MM.1S (cell line): Measurements from ENCODE around the gene ZNF385D.
"Not testable (repeated sequence)": the region's sequence is repeated elsewhere in the genome, so short reads cannot be mapped to it uniquely, and the experiment has no call there.

Experiments
- DNase-seq: peaks from one replicate; pipeline ENCODE4 v3.0.0-alpha.2; 2015
- H2AFZ ChIP-seq: fragments of 300-600 bp; sonication (generic); 2 replicates; pipeline ENCODE4 v1.6.0; 2016; ENCODE audit warnings: antibody characterized with exemption, low read length
- H3F3A ChIP-seq: fragments of 300-600 bp; sonication (generic); 2 replicates; pipeline ENCODE4 v1.6.1; 2016; ENCODE audit warnings: mild to moderate bottlenecking, antibody characterized with exemption, low read length, moderate library complexity, mixed read lengths; ENCODE audit not compliant: insufficient read depth
- H3K27ac ChIP-seq: fragments of 300-600 bp; sonication (generic); 2 replicates; pipeline ENCODE4 v1.5.1; 2016; ENCODE audit warnings: mild to moderate bottlenecking, low read length
- H3K27me3 ChIP-seq: fragments of 300-600 bp; sonication (generic); replicated peaks from 2 replicates; pipeline ENCODE4 v1.6.0; 2016; ENCODE audit warnings: low read length; ENCODE audit not compliant: insufficient read depth
- H3K36me3 ChIP-seq: fragments of 300-600 bp; sonication (generic); replicated peaks from 2 replicates; pipeline ENCODE4 v1.6.1; 2016; ENCODE audit warnings: mild to moderate bottlenecking, low read length, mixed read lengths; ENCODE audit not compliant: insufficient read depth
- H3K4me1 ChIP-seq: fragments of 300-600 bp; sonication (generic); 2 replicates; pipeline ENCODE4 v1.6.1; 2016; ENCODE audit warnings: low read length, mixed read lengths
- H3K4me2 ChIP-seq: fragments of 300-600 bp; sonication (generic); 2 replicates; pipeline ENCODE4 v1.6.0; 2016; ENCODE audit warnings: low read depth, low read length
- H3K4me3 ChIP-seq: fragments of 300-600 bp; sonication (generic); 2 replicates; pipeline ENCODE4 v1.5.1; 2016; ENCODE audit warnings: low read length, mixed read lengths
- H3K79me2 ChIP-seq: fragments of 300-600 bp; sonication (generic); 2 replicates; pipeline ENCODE4 v1.6.1; 2016; ENCODE audit warnings: mixed run types, low read length, mixed read lengths
- H3K9ac ChIP-seq: fragments of 300-600 bp; sonication (generic); 2 replicates; pipeline ENCODE4 v1.6.1; 2016; ENCODE audit warnings: low read length, mixed read lengths
- H3K9me2 ChIP-seq: fragments of 300-600 bp; sonication (generic); replicated peaks from 2 replicates; pipeline ENCODE4 v1.6.1; 2016; ENCODE audit warnings: mild to moderate bottlenecking, low read length, mixed read lengths; ENCODE audit not compliant: insufficient read depth
- H3K9me3 ChIP-seq: fragments of 300-600 bp; sonication (generic); replicated peaks from 2 replicates; pipeline ENCODE4 v1.6.1; 2016; ENCODE audit warnings: mild to moderate bottlenecking, low read length, mixed read lengths; ENCODE audit not compliant: insufficient read depth
- H4K20me1 ChIP-seq: fragments of 300-600 bp; sonication (generic); 2 replicates; pipeline ENCODE4 v1.6.1; 2016; ENCODE audit warnings: mild to moderate bottlenecking, low read length, moderate library complexity, mixed read lengths; ENCODE audit not compliant: insufficient read depth
- CTCF ChIP-seq: fragments of 300-600 bp; sonication (generic); IDR thresholded peaks from 2 replicates; pipeline ENCODE4 v1.5.1; 2016; ENCODE audit warnings: antibody characterized with exemption, low read length, mixed read lengths
- EZH2 ChIP-seq: fragments of 300-600 bp; sonication (generic); optimal IDR thresholded peaks from 2 replicates; pipeline ENCODE3; 2017; ENCODE audit warnings: low read depth, mild to moderate bottlenecking, antibody characterized with exemption, low read length, mixed read lengths
- EZH2phosphoT487 ChIP-seq: fragments of 300-600 bp; sonication (generic); IDR thresholded peaks from 2 replicates; pipeline ENCODE4 v1.6.1; 2018; ENCODE audit warnings: antibody characterized with exemption, low read length

The ZNF385D gene

DNA sequence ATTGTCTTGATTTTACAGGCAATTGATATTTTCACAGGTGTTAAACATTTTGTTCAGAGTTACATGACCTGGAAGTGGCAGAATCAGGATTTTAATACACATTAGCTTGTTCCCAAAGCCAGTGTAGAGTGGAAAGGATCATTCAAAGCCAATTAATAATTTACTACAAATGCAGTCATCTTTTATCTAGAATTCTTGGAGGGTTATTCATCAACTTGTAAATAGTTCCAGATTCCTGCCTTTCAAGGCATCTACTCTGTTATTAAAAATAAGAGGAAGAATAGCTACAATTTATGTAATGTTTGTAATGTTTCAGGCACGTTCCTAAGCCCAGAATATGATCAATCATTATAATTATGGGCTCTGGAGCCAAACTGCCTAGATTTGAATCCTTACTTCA, 358.5 kb downstream of the ZNF385D start:
- H3K27ac ChIP-seq = no peak overlapping the region
- H3K4me3 ChIP-seq = no peak overlapping the region
- no peaks in the 10 kb centered on the region for H3F3A ChIP-seq
- no peaks in the 10 kb centered on the region for H3K36me3 ChIP-seq
- no peaks in the 10 kb centered on the region for H3K9me2 ChIP-seq
- no peak overlapping the region for H3K4me2 ChIP-seq
- no peak for TF ChIP-seq EZH2phosphoT487
- no peak for TF ChIP-seq CTCF
- H3K9me3 ChIP-seq = no peaks in the 10 kb centered on the region
- H3K4me1 ChIP-seq = no peaks in the 10 kb centered on the region
- no peaks in the 10 kb centered on the region for H3K79me2 ChIP-seq
- no peaks in the 10 kb centered on the region for H4K20me1 ChIP-seq
- no peak overlapping the region for H3K9ac ChIP-seq
- H3K27me3 ChIP-seq = no peaks in the 10 kb centered on the region
- no peak for DNase-seq
- no peak overlapping the region for H2AFZ ChIP-seq

DNA sequence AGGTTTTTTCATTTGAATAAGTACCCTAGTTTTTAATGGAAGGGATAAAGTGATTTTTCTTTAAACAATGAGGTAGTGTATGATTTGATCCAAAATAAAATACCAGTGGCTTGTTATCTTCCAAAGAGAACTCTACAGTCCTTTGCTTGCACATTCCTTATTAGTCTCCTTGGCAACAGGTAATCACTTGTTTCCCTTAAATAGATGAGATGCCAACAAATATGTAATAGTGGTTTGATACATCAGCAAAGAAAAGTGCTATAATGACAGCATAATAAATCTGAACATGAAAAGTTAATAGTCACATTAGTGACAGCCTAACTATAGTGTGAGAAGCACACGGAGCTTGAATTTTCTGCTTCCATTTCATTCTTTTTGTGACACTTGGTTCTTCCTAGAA, 360.2 kb downstream of the ZNF385D start:
- no peak for DNase-seq
- H3K4me1 ChIP-seq = no peaks in the 10 kb centered on the region

GRCh38 chr3:21390136-21390535, 360.9 kb downstream of the ZNF385D start:
- Histone ChIP-seq H3K4me2 (no peak overlapping the region), H3K36me3 (no peaks in the 10 kb centered on the region), H4K20me1 (no peaks in the 10 kb centered on the region), H3K4me1 (no peaks in the 10 kb centered on the region), H3F3A (no peaks in the 10 kb centered on the region), H2AFZ (no peak overlapping the region), H3K27ac (no peak overlapping the region), H3K4me3 (no peak overlapping the region), H3K79me2 (no peaks in the 10 kb centered on the region), H3K9me2 (no peaks in the 10 kb centered on the region), H3K9ac (no peak overlapping the region), H3K27me3 (no peaks in the 10 kb centered on the region), H3K9me3 (no peaks in the 10 kb centered on the region)
- TF ChIP-seq EZH2 (no peak), CTCF (no peak), EZH2phosphoT487 (no peak)
- no peak for DNase-seq

More for the DNA sequence above, 360.2 kb downstream of the ZNF385D start:
- no peaks in the 10 kb centered on the region for H3K36me3 ChIP-seq
- H3K27me3 ChIP-seq = no peaks in the 10 kb centered on the region
- no peaks in the 10 kb centered on the region for H4K20me1 ChIP-seq
- TF ChIP-seq CTCF = no peak
- no peak overlapping the region for H3K27ac ChIP-seq
- no peak overlapping the region for H2AFZ ChIP-seq
- no peak overlapping the region for H3K9ac ChIP-seq
- no peak overlapping the region for H3K4me3 ChIP-seq
- H3F3A ChIP-seq = no peaks in the 10 kb centered on the region
- H3K4me2 ChIP-seq = no peak overlapping the region
- H3K9me2 ChIP-seq = no peaks in the 10 kb centered on the region
- H3K9me3 ChIP-seq = no peaks in the 10 kb centered on the region
- H3K79me2 ChIP-seq = no peaks in the 10 kb centered on the region

DNA sequence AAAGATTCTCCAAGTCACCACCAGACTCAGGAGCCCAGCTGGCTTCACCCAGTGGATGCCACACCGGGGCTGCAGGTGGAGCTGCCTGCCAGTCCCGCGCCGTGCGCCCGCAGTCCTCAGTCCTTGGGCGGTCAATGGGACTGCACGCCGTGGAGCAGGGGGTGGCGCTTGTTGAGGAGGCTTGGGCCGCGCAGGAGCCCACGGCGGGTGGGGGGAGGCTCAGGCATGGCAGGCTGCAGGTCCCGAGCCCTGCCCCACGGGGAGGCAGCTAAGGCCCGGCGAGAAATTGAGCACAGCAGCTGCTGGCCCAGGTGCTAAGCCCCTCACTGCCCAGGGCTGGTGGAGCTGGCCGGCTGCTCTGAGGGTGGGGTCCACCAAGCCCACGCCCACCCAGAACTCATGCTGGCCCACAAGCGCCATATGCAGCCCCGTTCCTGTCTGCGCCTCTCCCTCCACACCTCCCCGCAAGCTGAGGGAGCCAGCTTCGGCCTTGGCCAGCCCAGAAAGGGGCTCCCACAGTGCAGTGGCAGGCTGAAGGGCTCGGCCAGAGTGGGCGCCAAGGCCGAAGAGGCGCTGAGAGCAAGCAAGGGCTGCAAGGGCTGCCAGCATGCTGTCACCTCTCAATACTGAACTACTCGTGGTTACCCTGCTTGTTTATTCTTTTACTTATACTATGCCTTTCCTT, 363.7 kb downstream of the ZNF385D start:
- DNase-seq, H3K4me2 ChIP-seq, H3F3A ChIP-seq, H3K27me3 ChIP-seq, H3K9ac ChIP-seq, H3K4me3 ChIP-seq, H4K20me1 ChIP-seq, H3K9me3 ChIP-seq, H3K79me2 ChIP-seq, H2AFZ ChIP-seq, H3K36me3 ChIP-seq, H3K27ac ChIP-seq, H3K4me1 ChIP-seq, H3K9me2 ChIP-seq: not testable (repeated sequence)

DNA sequence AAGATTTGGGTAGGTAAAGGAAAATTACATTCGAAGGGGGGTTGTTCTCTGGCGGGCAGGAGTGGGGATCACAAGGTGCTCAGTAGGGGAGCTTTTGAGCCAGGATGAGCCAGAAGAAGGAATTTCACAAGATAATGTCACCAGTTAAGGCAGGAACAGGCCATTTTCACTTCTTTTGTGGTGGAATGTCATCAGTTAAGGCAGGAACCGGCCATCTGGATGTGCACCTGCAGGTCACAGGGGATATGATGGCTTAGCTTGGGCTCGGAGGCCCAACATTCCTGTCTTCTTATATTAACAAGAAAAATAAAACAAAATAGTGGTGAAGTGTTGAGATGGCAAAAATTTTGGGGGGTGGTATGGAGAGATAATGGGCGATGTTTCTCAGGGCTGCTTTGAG, 373.0 kb downstream of the ZNF385D start:
- not testable (repeated sequence) for H3K4me3 ChIP-seq, H3K27ac ChIP-seq, H3K36me3 ChIP-seq, H3K4me2 ChIP-seq, H3K27me3 ChIP-seq, H3K9me2 ChIP-seq, DNase-seq, H4K20me1 ChIP-seq, H3K9me3 ChIP-seq, H3K9ac ChIP-seq, H3K79me2 ChIP-seq, H3K4me1 ChIP-seq, H2AFZ ChIP-seq, H3F3A ChIP-seq
